ENCODE results near the gene LTBP4.

GRCh38 chr19:40611900-40612698 lies 10.9 kb downstream of the LTBP4 start:
- no peak for TF ChIP-seq ZEB2 (tag by site-specific recombination; IDR thresholded peaks at IDR 0.05)
- TF ChIP-seq REST (tag by site-specific recombination; IDR thresholded peaks at IDR 0.05) = no peak
- TF ChIP-seq, protein P1, sequence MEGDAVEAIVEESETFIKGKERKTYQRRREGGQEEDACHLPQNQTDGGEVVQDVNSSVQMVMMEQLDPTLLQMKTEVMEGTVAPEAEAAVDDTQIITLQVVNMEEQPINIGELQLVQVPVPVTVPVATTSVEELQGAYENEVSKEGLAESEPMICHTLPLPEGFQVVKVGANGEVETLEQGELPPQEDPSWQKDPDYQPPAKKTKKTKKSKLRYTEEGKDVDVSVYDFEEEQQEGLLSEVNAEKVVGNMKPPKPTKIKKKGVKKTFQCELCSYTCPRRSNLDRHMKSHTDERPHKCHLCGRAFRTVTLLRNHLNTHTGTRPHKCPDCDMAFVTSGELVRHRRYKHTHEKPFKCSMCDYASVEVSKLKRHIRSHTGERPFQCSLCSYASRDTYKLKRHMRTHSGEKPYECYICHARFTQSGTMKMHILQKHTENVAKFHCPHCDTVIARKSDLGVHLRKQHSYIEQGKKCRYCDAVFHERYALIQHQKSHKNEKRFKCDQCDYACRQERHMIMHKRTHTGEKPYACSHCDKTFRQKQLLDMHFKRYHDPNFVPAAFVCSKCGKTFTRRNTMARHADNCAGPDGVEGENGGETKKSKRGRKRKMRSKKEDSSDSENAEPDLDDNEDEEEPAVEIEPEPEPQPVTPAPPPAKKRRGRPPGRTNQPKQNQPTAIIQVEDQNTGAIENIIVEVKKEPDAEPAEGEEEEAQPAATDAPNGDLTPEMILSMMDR (tag by site-specific recombination; IDR thresholded peaks at IDR 0.05) = no peak
- TF ChIP-seq, protein P2, sequence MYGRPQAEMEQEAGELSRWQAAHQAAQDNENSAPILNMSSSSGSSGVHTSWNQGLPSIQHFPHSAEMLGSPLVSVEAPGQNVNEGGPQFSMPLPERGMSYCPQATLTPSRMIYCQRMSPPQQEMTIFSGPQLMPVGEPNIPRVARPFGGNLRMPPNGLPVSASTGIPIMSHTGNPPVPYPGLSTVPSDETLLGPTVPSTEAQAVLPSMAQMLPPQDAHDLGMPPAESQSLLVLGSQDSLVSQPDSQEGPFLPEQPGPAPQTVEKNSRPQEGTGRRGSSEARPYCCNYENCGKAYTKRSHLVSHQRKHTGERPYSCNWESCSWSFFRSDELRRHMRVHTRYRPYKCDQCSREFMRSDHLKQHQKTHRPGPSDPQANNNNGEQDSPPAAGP (tag by site-specific recombination; IDR thresholded peaks at IDR 0.05) = no peak
- TF ChIP-seq KLF7 (tag by site-specific recombination; IDR thresholded peaks at IDR 0.05; ENCODE audit: borderline replicate concordance) = 0 out of 2 replicates have a peak, but pooled peaks have one; percentile 9
